Retina (tissue), 1 donor: ENCODE data around the gene DNAJC9.

Experiments
- DNase-seq: peaks from one replicate; pipeline ENCODE4 v3.0.0-alpha.2; 2016

The DNAJC9 gene

GRCh38 chr10:73238990-73239566, 8.0 kb downstream of the DNAJC9 start:
- DNase-seq = no peak

- no peak for DNase-seq
Observed at GRCh38 chr10:73234695-73235094, 12.4 kb downstream of the DNAJC9 start.

GRCh38 chr10:73233883-73234282, 13.2 kb downstream of the DNAJC9 start:
- no peak for DNase-seq

GRCh38 chr10:73232887-73233286, 14.2 kb downstream of the DNAJC9 start:
- no peak for DNase-seq

- no peak for DNase-seq
Observed at GRCh38 chr10:73229567-73229966, 17.5 kb downstream of the DNAJC9 start.

- DNase-seq = no peak
Observed at GRCh38 chr10:73228247-73228646, 18.8 kb downstream of the DNAJC9 start.

- no peak for DNase-seq
Observed at GRCh38 chr10:73226663-73227062, 20.4 kb downstream of the DNAJC9 start.

- DNase-seq = no peak
Observed at GRCh38 chr10:73225518-73225917, 21.5 kb downstream of the DNAJC9 start.

GRCh38 chr10:73220989-73221388, 26.1 kb downstream of the DNAJC9 start:
- no peak for DNase-seq

GRCh38 chr10:73219384-73219783, 27.7 kb downstream of the DNAJC9 start:
- DNase-seq = no peak

- no peak for DNase-seq
Observed at GRCh38 chr10:73218431-73219191, 28.4 kb downstream of the DNAJC9 start.

- no peak for DNase-seq
Observed at GRCh38 chr10:73217628-73218027, 29.4 kb downstream of the DNAJC9 start.

- no peak for DNase-seq
Observed at GRCh38 chr10:73215749-73216148, 31.3 kb downstream of the DNAJC9 start.

GRCh38 chr10:73211106-73211811, 35.8 kb downstream of the DNAJC9 start:
- no peak for DNase-seq

GRCh38 chr10:73210395-73211105, 36.5 kb downstream of the DNAJC9 start:
- no peak for DNase-seq

- no peak for DNase-seq
Observed at GRCh38 chr10:73209705-73210104, 37.4 kb downstream of the DNAJC9 start.

GRCh38 chr10:73207883-73208282, 39.2 kb downstream of the DNAJC9 start:
- DNase-seq = no peak

GRCh38 chr10:73206385-73206784, 40.7 kb downstream of the DNAJC9 start:
- no peak for DNase-seq

- DNase-seq = no peak
Observed at GRCh38 chr10:73205890-73206289, 41.2 kb downstream of the DNAJC9 start.

- DNase-seq = no peak
Observed at GRCh38 chr10:73205081-73205480, 42.0 kb downstream of the DNAJC9 start.
